ENCODE data around the gene SCIN.
"Not testable (repeated sequence)": the region's sequence is repeated elsewhere in the genome, so short reads cannot be mapped to it uniquely, and the experiment has no call there.

SCIN gene

DNA sequence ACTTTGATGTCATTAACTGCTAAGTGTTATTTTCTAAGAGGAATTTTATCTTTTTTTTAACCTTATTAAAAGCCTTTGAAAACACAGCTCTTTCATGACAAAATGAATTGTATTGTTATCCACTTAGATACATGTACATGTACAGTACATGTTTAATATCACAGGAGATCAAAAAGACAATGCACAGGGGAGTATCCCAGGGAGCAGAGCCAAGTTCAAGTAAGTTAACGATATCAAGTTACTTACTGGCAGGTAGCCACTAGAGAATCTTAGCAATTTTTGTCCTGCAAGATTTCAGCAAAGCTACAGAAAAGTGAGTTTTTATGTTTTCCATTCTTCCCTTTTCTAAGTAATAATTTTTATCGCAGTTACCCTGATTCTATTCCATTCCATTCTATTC, 83.0 kb downstream of the SCIN start:
- TF ChIP-seq, protein P1, sequence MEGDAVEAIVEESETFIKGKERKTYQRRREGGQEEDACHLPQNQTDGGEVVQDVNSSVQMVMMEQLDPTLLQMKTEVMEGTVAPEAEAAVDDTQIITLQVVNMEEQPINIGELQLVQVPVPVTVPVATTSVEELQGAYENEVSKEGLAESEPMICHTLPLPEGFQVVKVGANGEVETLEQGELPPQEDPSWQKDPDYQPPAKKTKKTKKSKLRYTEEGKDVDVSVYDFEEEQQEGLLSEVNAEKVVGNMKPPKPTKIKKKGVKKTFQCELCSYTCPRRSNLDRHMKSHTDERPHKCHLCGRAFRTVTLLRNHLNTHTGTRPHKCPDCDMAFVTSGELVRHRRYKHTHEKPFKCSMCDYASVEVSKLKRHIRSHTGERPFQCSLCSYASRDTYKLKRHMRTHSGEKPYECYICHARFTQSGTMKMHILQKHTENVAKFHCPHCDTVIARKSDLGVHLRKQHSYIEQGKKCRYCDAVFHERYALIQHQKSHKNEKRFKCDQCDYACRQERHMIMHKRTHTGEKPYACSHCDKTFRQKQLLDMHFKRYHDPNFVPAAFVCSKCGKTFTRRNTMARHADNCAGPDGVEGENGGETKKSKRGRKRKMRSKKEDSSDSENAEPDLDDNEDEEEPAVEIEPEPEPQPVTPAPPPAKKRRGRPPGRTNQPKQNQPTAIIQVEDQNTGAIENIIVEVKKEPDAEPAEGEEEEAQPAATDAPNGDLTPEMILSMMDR (IDR thresholded peaks at IDR 0.05; ENCODE audit: insufficient read depth, low read depth, low read length, missing control alignments) = no peak
- peak; percentile 44 for DNase-seq (ENCODE audit: low read depth)
- no peak overlapping the region for H3K4me3 ChIP-seq (ENCODE audit: low read length)

DNA sequence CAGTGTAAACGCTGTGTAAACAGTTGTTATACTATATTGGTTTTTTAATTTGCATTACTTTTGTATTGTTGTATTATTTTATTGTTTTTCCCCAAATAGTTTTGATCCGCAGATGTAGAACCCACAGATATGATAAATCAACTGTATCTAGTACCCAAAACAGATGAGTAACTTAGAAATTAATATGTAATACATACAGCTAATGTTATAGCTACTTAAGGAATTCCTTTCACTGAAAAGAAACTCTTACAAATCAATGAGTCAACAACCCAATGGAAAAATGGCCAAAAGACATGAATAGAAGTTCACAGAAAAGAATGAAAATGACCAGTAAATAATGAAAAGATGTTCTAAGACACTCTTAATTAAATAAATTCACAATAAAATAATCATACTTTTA, 84.6 kb downstream of the SCIN start:
- TF ChIP-seq, protein P1 (IDR thresholded peaks at IDR 0.05; ENCODE audit: insufficient read depth, low read depth, low read length, missing control alignments) = no peak
- DNase-seq (ENCODE audit: low read depth) = peak; percentile 29
- H3K4me3 ChIP-seq (ENCODE audit: low read length) = no peak overlapping the region

DNA sequence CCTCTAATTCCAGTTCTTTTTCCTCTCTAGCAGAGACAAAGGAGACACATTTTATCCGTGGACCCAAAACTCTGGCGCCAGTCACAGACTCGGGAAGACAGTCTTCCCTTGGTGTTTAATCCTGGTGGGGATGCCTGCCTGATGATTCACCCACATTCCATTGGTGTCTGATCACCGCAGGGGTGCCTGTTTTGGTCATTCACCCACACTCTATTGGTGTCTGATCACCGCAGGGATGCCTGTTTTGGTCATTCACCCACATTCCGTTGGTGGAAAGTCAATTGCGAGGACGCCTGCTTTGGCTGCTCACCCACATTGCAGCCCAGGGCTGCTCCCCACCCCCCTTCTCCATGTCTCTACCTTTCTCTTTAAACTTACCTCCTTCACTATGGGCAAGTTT, 89.9 kb downstream of the SCIN start:
- DNase-seq (ENCODE audit: low read depth) = peak; percentile 83
- H3K4me3 ChIP-seq (ENCODE audit: low read length) = not testable (repeated sequence)

DNA sequence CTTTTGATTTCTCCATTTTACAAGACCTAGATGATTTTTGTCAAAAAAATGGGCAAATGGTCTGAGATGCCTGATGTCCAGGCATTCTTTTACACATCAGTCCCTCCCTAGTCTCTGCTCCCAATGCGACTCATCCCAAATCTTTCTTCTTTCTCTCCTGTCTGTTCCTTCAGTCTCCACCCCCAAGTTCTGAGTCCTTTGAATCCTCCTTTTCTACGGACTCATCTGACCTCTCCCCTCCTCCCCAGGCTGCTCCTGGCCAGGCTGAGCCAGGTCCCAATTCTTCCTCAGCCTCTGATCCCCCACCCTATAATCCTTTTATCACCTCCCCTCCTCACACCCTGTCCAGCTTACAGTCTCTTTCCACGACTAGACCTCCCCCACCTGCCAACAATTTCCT, 90.5 kb downstream of the SCIN start:
- H3K4me3 ChIP-seq (ENCODE audit: low read length); DNase-seq (ENCODE audit: low read depth): not testable (repeated sequence)

DNA sequence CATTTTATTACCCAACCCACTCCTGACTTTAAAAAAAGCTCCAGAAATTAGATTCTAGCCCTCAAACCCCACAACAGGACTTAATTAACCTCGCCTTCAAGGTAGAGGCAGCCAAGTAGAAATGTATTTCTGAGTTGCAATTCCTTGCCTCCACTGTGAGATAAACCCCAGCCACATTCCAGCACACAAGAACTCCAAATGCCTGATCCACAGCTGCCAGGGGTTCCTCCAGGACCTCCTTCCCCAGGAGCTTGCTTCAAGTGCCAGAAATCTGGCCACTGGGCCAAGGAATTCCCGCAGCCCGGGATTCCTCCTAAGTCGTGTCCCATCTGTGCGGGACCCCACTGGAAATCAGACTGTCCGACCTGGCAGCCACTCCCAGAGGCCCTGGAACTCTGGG, 91.1 kb downstream of the SCIN start:
- DNase-seq (ENCODE audit: low read depth) = no peak
- H3K4me3 ChIP-seq (ENCODE audit: low read length) = no peak overlapping the region
- TF ChIP-seq, protein P1 (IDR thresholded peaks at IDR 0.05; ENCODE audit: insufficient read depth, low read depth, low read length, missing control alignments) = no peak

DNA sequence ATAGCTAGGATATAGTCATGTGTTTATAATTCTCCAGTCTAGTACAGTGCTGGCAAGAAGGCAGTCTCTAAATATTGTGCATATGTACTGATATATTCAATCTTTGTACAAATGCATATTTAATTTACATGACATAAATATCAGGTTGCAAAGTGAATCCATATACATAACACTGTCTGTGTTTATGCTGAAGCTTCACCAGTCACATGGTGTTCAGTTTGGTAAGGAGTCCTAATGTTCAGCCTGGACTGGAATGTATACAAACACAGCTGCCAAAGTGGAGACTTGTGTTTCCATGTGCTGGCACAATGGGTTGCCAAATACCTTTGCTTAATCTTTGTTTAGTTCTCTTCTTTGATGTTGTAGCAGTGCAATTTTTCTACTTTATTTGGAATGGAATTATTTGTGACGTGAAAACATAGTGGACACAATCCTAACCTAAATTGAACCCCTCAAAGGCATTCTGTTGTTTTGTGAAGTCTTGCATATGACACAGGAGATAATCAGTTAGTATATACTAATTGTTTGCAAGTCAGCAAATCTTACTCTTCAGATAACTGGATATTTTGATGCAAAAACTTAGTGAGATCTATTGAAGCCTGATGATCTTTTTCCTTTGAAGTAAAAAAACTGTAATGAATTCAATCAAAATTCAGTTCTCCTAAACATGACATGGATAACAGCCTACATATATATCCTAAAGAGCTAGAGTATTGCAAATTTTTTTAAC, 99.6 kb downstream of the SCIN start:
- no peak for DNase-seq (ENCODE audit: low read depth)
- TF ChIP-seq, protein P1 (IDR thresholded peaks at IDR 0.05; ENCODE audit: insufficient read depth, low read depth, low read length, missing control alignments) = no peak
- H3K4me3 ChIP-seq (ENCODE audit: low read length) = no peak overlapping the region

DNA sequence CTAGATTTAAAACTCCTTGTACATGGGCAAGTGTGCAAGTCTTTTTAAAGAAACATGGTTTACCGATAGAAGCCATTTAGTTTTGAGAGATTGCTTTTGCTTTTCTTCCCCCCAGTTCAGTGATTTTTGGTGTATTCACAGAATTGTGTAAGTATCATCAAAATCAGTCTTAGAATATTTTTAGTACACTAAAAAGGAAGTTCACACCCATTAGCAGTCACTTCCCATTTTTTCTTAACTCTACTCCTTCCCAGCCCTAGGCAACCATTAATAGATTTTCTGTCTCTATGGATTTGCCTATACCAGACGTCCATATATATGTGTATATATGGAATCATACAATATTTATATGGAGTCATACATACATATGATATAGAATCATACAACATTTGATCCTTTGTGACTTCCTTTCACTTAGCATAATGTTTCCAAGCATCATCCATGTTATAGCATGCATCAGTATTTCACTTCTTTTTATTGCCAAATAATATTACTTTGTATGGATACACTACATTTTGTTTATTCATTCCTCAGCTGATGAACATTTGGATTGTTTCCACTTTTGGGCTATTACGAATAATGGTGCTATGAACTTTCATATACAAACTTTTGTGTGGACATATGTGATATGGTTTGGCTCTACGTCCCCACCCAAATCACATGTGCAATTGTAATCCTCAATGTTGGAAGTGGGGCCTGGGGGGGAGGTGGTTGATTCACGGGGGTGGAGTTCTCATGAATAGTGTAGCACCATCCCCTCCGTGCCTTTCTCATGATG, 100.4 kb downstream of the SCIN start:
- no peak overlapping the region for H3K4me3 ChIP-seq (ENCODE audit: low read length)
- TF ChIP-seq, protein P1 (IDR thresholded peaks at IDR 0.05; ENCODE audit: insufficient read depth, low read depth, low read length, missing control alignments) = no peak
- DNase-seq (ENCODE audit: low read depth) = no peak

DNA sequence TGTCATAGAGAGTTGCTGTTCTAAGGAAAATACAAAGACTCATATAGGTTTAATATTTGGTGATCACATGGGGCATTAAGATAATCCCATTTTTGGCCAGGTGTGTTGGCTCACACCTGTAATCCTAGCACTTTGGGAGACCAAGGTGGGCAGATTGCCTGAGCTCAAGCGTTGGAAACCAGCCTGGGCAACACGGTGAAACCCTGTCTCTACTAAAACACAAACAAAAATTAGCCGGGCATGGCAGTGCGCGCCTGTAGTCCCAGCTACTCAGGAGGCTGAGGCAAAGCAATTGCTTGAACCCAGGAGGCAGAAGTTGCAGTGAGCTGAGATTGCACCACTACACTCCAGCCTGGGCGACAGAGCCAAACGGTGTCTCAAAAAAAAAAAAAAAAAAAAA, 102.9 kb downstream of the SCIN start:
- DNase-seq (ENCODE audit: low read depth); H3K4me3 ChIP-seq (ENCODE audit: low read length): not testable (repeated sequence)

Measured in epithelial cell of esophagus (primary cell).